Measurements from ENCODE around the gene ICAM1. TPM values are rescaled to one million over a fixed set of nuclear protein-coding genes. Genes with fewer than 3 reads are reported as not detected.

Gene ICAM1
- total and polyA plus RNA-seq, 2 donors (not counting 1 experiment from before 2014, with no cell fraction given), result 8.9 to 15.2 TPM

DNA sequence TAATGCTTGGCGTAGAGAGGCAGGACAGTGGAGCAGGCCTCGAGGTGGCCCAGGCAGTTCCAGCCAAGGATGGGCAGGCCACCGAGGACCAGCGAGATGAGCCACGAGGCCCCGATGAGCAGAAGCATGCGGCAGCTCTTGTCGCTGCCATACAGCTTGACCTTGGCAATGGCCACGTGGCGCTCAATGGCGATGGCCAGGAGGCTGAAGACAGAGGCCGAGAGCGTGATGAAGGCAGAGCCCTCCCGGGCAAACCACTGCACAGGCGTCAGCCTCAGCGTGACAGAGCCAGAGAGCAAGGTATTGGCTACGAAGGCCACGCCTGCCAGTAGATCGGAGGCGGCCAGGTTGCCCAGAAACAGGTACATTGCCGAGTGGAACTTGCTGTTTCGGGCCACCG, 46.6 kb upstream of the ICAM1 start:
- Histone ChIP-seq H2AFZ (ENCODE audit: low read length) (no peak overlapping the region), H3K79me2 (ENCODE audit: control insufficient read depth, insufficient read depth, low read length) (peaks cover 24% of the 10 kb centered on the region), H3K9ac (ENCODE audit: insufficient read depth, low read length) (no peak overlapping the region), H3K4me3 (replicated peaks in 1 of 4; ENCODE audit: control extremely low read depth in 1 of 4, insufficient read depth in 1 of 4, low read depth in 3 of 4, low read length in 4 of 4) (no peak overlapping the region), H3K27me3 (ENCODE audit: control insufficient read depth, insufficient read depth, low read length) (no peaks in the 10 kb centered on the region), H3K4me1 (ENCODE audit: control insufficient read depth, extremely low read depth, insufficient read depth, low read length) (peaks cover 12% of the 10 kb centered on the region), H3K9me3 (ENCODE audit: control insufficient read depth, insufficient read depth, low read depth, low read length) (no peaks in the 10 kb centered on the region), H3K36me3 (ENCODE audit: control insufficient read depth, insufficient read depth, low read length) (peaks cover 10% of the 10 kb centered on the region), H3K4me2 (ENCODE audit: extremely low read depth, insufficient read depth, low read length) (no peak overlapping the region), H3K27ac (ENCODE audit: insufficient read depth, low read length) (no peak overlapping the region), H4K20me1 (ENCODE audit: control insufficient read depth, extremely low read depth, insufficient read depth, low read length) (no peaks in the 10 kb centered on the region)
- DNase-seq (ENCODE audit: low read depth in 2 of 2), result no peak
- no peak for TF ChIP-seq EZH2 (IDR thresholded peaks at IDR 0.05; ENCODE audit: low read length, missing control alignments)
- no peak for TF ChIP-seq CTCF (conservative IDR thresholded peaks at IDR 0.05 in 1 of 2, IDR thresholded peaks at IDR 0.05 in 1 of 2; ENCODE audit: low read depth in 1 of 2, low read length in 2 of 2)

GRCh38 chr19:10226021-10226375, 44.9 kb upstream of the ICAM1 start:
- Histone ChIP-seq H3K27me3 (ENCODE audit: control insufficient read depth, insufficient read depth, low read length) (no peaks in the 10 kb centered on the region), H3K79me2 (ENCODE audit: control insufficient read depth, insufficient read depth, low read length) (peaks cover 38% of the 10 kb centered on the region), H2AFZ (ENCODE audit: low read length) (no peak overlapping the region), H3K27ac (ENCODE audit: insufficient read depth, low read length) (peak overlapping the region; percentile 76), H3K9ac (ENCODE audit: insufficient read depth, low read length) (peak overlapping the region; percentile 30), H4K20me1 (ENCODE audit: control insufficient read depth, extremely low read depth, insufficient read depth, low read length) (no peaks in the 10 kb centered on the region), H3K4me1 (ENCODE audit: control insufficient read depth, extremely low read depth, insufficient read depth, low read length) (peaks cover 12% of the 10 kb centered on the region), H3K9me3 (ENCODE audit: control insufficient read depth, insufficient read depth, low read depth, low read length) (no peaks in the 10 kb centered on the region), H3K4me3 (replicated peaks in 1 of 4; ENCODE audit: control extremely low read depth in 1 of 4, insufficient read depth in 1 of 4, low read depth in 3 of 4, low read length in 4 of 4) (peak overlapping the region in 1 of 4 experiments; percentile 15), H3K4me2 (ENCODE audit: extremely low read depth, insufficient read depth, low read length) (peak overlapping the region; percentile 42), H3K36me3 (ENCODE audit: control insufficient read depth, insufficient read depth, low read length) (peaks cover 10% of the 10 kb centered on the region)
- TF ChIP-seq EZH2 (IDR thresholded peaks at IDR 0.05; ENCODE audit: low read length, missing control alignments) (no peak), CTCF (conservative IDR thresholded peaks at IDR 0.05 in 1 of 2, IDR thresholded peaks at IDR 0.05 in 1 of 2; ENCODE audit: low read depth in 1 of 2, low read length in 2 of 2) (no peak)
- no peak for DNase-seq (ENCODE audit: low read depth in 2 of 2)

DNA sequence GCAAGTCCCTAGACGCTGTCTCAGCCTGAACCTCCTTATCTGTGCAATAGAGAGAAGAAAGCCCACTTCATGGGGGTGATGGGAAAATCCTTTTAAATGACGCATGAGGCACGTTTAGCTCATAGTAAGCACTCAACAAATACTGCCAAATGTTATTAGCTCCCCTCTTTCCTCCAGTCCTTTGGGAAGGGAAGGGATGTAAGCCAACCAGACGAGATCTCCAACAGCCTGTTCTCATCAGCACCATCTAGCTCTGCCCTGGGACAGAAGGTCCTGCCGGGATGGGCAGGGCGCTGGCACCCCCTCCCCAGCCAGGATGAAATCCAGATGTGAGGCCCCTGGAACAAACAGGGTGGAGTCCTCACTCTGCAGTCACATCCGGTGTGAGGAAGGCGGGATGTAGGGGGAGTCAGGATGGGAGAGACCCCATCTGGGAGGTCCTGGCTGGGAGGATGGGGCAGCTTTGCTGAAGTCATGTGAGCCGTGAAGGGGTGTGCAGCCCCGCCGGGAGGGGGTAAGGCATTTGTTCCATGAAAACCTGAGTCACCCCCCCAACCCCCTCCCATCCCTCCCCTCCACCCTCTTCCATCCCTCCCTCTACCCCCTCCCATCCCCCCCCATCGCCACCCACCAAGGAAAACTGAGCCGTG, 44.4 kb upstream of the ICAM1 start:
- Histone ChIP-seq H3K4me2 (ENCODE audit: extremely low read depth, insufficient read depth, low read length) (peak overlapping the region; percentile 56), H3K9me3 (ENCODE audit: control insufficient read depth, insufficient read depth, low read depth, low read length) (no peaks in the 10 kb centered on the region), H3K9ac (ENCODE audit: insufficient read depth, low read length) (peak overlapping the region; percentile 54), H3K4me3 (replicated peaks in 1 of 4; ENCODE audit: control extremely low read depth in 1 of 4, insufficient read depth in 1 of 4, low read depth in 3 of 4, low read length in 4 of 4) (peak overlapping the region in 1 of 4 experiments; percentile 47), H3K36me3 (ENCODE audit: control insufficient read depth, insufficient read depth, low read length) (peaks cover 10% of the 10 kb centered on the region), H3K27me3 (ENCODE audit: control insufficient read depth, insufficient read depth, low read length) (no peaks in the 10 kb centered on the region), H3K4me1 (ENCODE audit: control insufficient read depth, extremely low read depth, insufficient read depth, low read length) (peaks cover 14% of the 10 kb centered on the region), H3K79me2 (ENCODE audit: control insufficient read depth, insufficient read depth, low read length) (peaks cover 38% of the 10 kb centered on the region), H3K27ac (ENCODE audit: insufficient read depth, low read length) (peak overlapping the region; percentile 76), H4K20me1 (ENCODE audit: control insufficient read depth, extremely low read depth, insufficient read depth, low read length) (no peaks in the 10 kb centered on the region), H2AFZ (ENCODE audit: low read length) (no peak overlapping the region)
- peak; percentile 69 to 100 for DNase-seq (ENCODE audit: low read depth in 2 of 2)
- TF ChIP-seq EZH2 (IDR thresholded peaks at IDR 0.05; ENCODE audit: low read length, missing control alignments) (no peak), CTCF (conservative IDR thresholded peaks at IDR 0.05 in 1 of 2, IDR thresholded peaks at IDR 0.05 in 1 of 2; ENCODE audit: low read depth in 1 of 2, low read length in 2 of 2) (no peak)

Measured in fibroblast of lung (primary cell).